Lower lobe of right lung (tissue), 2 donors: ENCODE data around the gene TANGO2. TPM values are rescaled to one million over a fixed set of nuclear protein-coding genes. Genes with fewer than 3 reads are reported as not detected.

ENCODE experiments used
- ATAC-seq, 2 donors: fragments of 200-7000 bp; cut with Tn5 transposase; one replicate each; pipeline ENCODE4 v1.9.1; 2020 to 2022; ENCODE audit warnings: mild to moderate bottlenecking in 2 of 2, moderate library complexity in 2 of 2
- DNase-seq: peaks from one replicate; pipeline ENCODE4 v3.0.0-alpha.2; 2020
- H3K27ac ChIP-seq: fragments of 200-600 bp; one replicate; pipeline ENCODE4 v1.8.0; 2022
- H3K27me3 ChIP-seq: fragments of 200-600 bp; one replicate; pipeline ENCODE4 v1.8.0; 2022; ENCODE audit warnings: low read depth
- H3K36me3 ChIP-seq: fragments of 200-600 bp; one replicate; pipeline ENCODE4 v1.8.0; 2022; ENCODE audit warnings: mild to moderate bottlenecking
- H3K4me1 ChIP-seq: fragments of 200-600 bp; one replicate; pipeline ENCODE4 v1.8.0; 2022
- H3K4me3 ChIP-seq: fragments of 200-600 bp; one replicate; pipeline ENCODE4 v1.8.0; 2022; ENCODE audit warnings: mild to moderate bottlenecking
- H3K9me3 ChIP-seq: fragments of 200-600 bp; one replicate; pipeline ENCODE4 v1.8.0; 2022
- CTCF ChIP-seq: fragments of 200-600 bp; IDR thresholded peaks from one replicate; pipeline ENCODE4 v1.8.0; 2022; ENCODE audit warnings: antibody characterized with exemption, mild to moderate bottlenecking
- intact Hi-C: fragments of 100-400 bp; cut with DNase I; formaldehyde crosslinking; loops from one replicate; pipeline ENCODE4 v1.11.0; 2022
- total RNA-seq: library from RNA; stranded (reverse); fragmentation: NEBNext Ultra II Directional; extraction: Animal tissue kit (Norgen Biotek cat#: 25700); gene quantifications from one replicate; pipeline ENCODE4 v1.2.1, GENCODE V29; 2021
- donor health status: DM: no; HTN: yes; CAD: no; lungs with severe emphysema.

Gene TANGO2
- total RNA-seq, 1 donor from 2014 or later = 45.1 TPM

- no peak overlapping the region for H3K27ac ChIP-seq
- no peaks in the 10 kb centered on the region for H3K4me1 ChIP-seq
- H3K4me3 ChIP-seq = no peak overlapping the region
- no peak for ATAC-seq
- H3K9me3 ChIP-seq = no peaks in the 10 kb centered on the region
- no peak for DNase-seq
- no peaks in the 10 kb centered on the region for H3K27me3 ChIP-seq
- peaks cover 24% of the 10 kb centered on the region for H3K36me3 ChIP-seq
- no peak for TF ChIP-seq CTCF
- intact Hi-C loops = no loop called here
Observed at GRCh38 chr22:19977296-19978243, 43.3 kb upstream of the TANGO2 start.

GRCh38 chr22:19978748-19979147, 42.2 kb upstream of the TANGO2 start:
- intact Hi-C loops = no loop called here
- H3K27me3 ChIP-seq = no peaks in the 10 kb centered on the region
- TF ChIP-seq CTCF = no peak
- H3K27ac ChIP-seq = no peak overlapping the region
- ATAC-seq (no peak), DNase-seq (no peak)
- H3K4me1 ChIP-seq = no peaks in the 10 kb centered on the region
- H3K9me3 ChIP-seq = no peaks in the 10 kb centered on the region
- H3K4me3 ChIP-seq = no peak overlapping the region
- peaks cover 12% of the 10 kb centered on the region for H3K36me3 ChIP-seq

GRCh38 chr22:19979712-19980493, 41.0 kb upstream of the TANGO2 start:
- no peak for TF ChIP-seq CTCF
- H3K27ac ChIP-seq = no peak overlapping the region
- no peak overlapping the region for H3K4me3 ChIP-seq
- peaks cover 10% of the 10 kb centered on the region for H3K36me3 ChIP-seq
- H3K4me1 ChIP-seq = peaks cover 6% of the 10 kb centered on the region
- intact Hi-C loops = no loop called here
- H3K27me3 ChIP-seq = no peaks in the 10 kb centered on the region
- DNase-seq (no peak), ATAC-seq (no peak)
- no peaks in the 10 kb centered on the region for H3K9me3 ChIP-seq

- ATAC-seq = no peak
- H3K4me3 ChIP-seq = no peak overlapping the region
- DNase-seq = no peak
- intact Hi-C loops = no loop called here
- no peak for TF ChIP-seq CTCF
- H3K36me3 ChIP-seq = peaks cover 10% of the 10 kb centered on the region
- no peaks in the 10 kb centered on the region for H3K9me3 ChIP-seq
- no peak overlapping the region for H3K27ac ChIP-seq
- H3K27me3 ChIP-seq = no peaks in the 10 kb centered on the region
- peaks cover 13% of the 10 kb centered on the region for H3K4me1 ChIP-seq
Observed at GRCh38 chr22:19980766-19981165, 40.1 kb upstream of the TANGO2 start.

GRCh38 chr22:19981171-19981960, 39.5 kb upstream of the TANGO2 start:
- H3K36me3 ChIP-seq = peaks cover 10% of the 10 kb centered on the region
- no peak for ATAC-seq
- DNase-seq = no peak
- no peak for TF ChIP-seq CTCF
- no peak overlapping the region for H3K27ac ChIP-seq
- peaks cover 19% of the 10 kb centered on the region for H3K4me1 ChIP-seq
- intact Hi-C loops = no loop called here
- H3K4me3 ChIP-seq = no peak overlapping the region
- no peaks in the 10 kb centered on the region for H3K27me3 ChIP-seq
- no peaks in the 10 kb centered on the region for H3K9me3 ChIP-seq
